Stimulated activated naive B cell treated with anti-CD40 and anti-IgM and Interleukin-4, amounts not matched to agents 10 μg/mL and 1 μg/mL and 100 μg/mL, for 72 hours (primary cell): Measurements from ENCODE around the gene POLR2L.
A peak's percentile ranks its signal among the peaks of the same experiment; 100 is the strongest.

Experiments
- ATAC-seq, 2 donors: fragments of 150-1000 bp; cut with Tn5 transposase; replicated peaks; 2 replicates each; pipeline ENCODE4 v1.10.0; 2021; ENCODE audit warnings: moderate library complexity in 1 of 2
- DNase-seq: peaks from one replicate; pipeline ENCODE4 v3.0.0; 2021
- H3K27ac Mint-ChIP-seq: one replicate; pipeline ENCODE4 v1.8.0; 2022; ENCODE audit warnings: mild to moderate bottlenecking, mixed read lengths
- H3K27me3 Mint-ChIP-seq, 2 donors: one replicate each; pipeline ENCODE4 v1.8.0; 2022; ENCODE audit warnings: mixed read lengths in 2 of 2
- H3K36me3 Mint-ChIP-seq, 2 donors: one replicate each; pipeline ENCODE4 v1.8.0; 2022; ENCODE audit warnings: mixed read lengths in 2 of 2, mild to moderate bottlenecking in 1 of 2
- H3K4me1 Mint-ChIP-seq, 2 donors: one replicate each; pipeline ENCODE4 v1.8.0; 2022; ENCODE audit warnings: mixed read lengths in 2 of 2, mild to moderate bottlenecking in 1 of 2
- H3K4me3 Mint-ChIP-seq, 2 donors: one replicate each; pipeline ENCODE4 v1.8.0; 2022; ENCODE audit warnings: mild to moderate bottlenecking in 2 of 2, mixed read lengths in 2 of 2, moderate library complexity in 1 of 2
- H3K9me3 Mint-ChIP-seq, 2 donors: one replicate each; pipeline ENCODE4 v1.8.0; 2022; ENCODE audit warnings: mixed read lengths in 2 of 2, mild to moderate bottlenecking in 1 of 2

POLR2L gene

GRCh38 chr11:854601-855329, 12.4 kb upstream of the POLR2L start:
- ATAC-seq, result no peak
- H3K4me1 Mint-ChIP-seq, result peaks cover 0 to 7% of the 10 kb centered on the region in 2 donors
- H3K9me3 Mint-ChIP-seq, result no peaks in the 10 kb centered on the region
- H3K27ac Mint-ChIP-seq, result no peak overlapping the region
- no peaks in the 10 kb centered on the region for H3K36me3 Mint-ChIP-seq
- peaks cover 0 to 9% of the 10 kb centered on the region in 2 donors for H3K27me3 Mint-ChIP-seq
- no peak for DNase-seq
- H3K4me3 Mint-ChIP-seq, result no peak overlapping the region

- Mint-ChIP-seq H3K9me3 (no peaks in the 10 kb centered on the region), H3K4me1 (peaks cover 4 to 5% of the 10 kb centered on the region in 2 donors), H3K36me3 (no peaks in the 10 kb centered on the region), H3K4me3 (no peak overlapping the region), H3K27me3 (peaks cover 0 to 14% of the 10 kb centered on the region in 2 donors), H3K27ac (no peak overlapping the region)
- no peak for ATAC-seq
- DNase-seq, result no peak
Observed at GRCh38 chr11:853682-854448, 11.5 kb upstream of the POLR2L start.

GRCh38 chr11:852762-853161, 10.4 kb upstream of the POLR2L start:
- H3K36me3 Mint-ChIP-seq, result no peaks in the 10 kb centered on the region
- no peak for DNase-seq
- H3K9me3 Mint-ChIP-seq, result no peaks in the 10 kb centered on the region
- peaks cover 0 to 20% of the 10 kb centered on the region in 2 donors for H3K27me3 Mint-ChIP-seq
- H3K4me3 Mint-ChIP-seq, result no peak overlapping the region
- no peak for ATAC-seq
- no peak overlapping the region for H3K27ac Mint-ChIP-seq
- H3K4me1 Mint-ChIP-seq, result peaks cover 9 to 14% of the 10 kb centered on the region in 2 donors

GRCh38 chr11:850775-851763, 8.7 kb upstream of the POLR2L start:
- Mint-ChIP-seq H3K4me3 (no peak overlapping the region), H3K27ac (no peak overlapping the region), H3K9me3 (no peaks in the 10 kb centered on the region), H3K27me3 (peaks cover 3 to 20% of the 10 kb centered on the region in 2 donors), H3K36me3 (no peaks in the 10 kb centered on the region), H3K4me1 (peaks cover 5 to 14% of the 10 kb centered on the region in 2 donors)
- no peak for ATAC-seq
- no peak for DNase-seq

DNA sequence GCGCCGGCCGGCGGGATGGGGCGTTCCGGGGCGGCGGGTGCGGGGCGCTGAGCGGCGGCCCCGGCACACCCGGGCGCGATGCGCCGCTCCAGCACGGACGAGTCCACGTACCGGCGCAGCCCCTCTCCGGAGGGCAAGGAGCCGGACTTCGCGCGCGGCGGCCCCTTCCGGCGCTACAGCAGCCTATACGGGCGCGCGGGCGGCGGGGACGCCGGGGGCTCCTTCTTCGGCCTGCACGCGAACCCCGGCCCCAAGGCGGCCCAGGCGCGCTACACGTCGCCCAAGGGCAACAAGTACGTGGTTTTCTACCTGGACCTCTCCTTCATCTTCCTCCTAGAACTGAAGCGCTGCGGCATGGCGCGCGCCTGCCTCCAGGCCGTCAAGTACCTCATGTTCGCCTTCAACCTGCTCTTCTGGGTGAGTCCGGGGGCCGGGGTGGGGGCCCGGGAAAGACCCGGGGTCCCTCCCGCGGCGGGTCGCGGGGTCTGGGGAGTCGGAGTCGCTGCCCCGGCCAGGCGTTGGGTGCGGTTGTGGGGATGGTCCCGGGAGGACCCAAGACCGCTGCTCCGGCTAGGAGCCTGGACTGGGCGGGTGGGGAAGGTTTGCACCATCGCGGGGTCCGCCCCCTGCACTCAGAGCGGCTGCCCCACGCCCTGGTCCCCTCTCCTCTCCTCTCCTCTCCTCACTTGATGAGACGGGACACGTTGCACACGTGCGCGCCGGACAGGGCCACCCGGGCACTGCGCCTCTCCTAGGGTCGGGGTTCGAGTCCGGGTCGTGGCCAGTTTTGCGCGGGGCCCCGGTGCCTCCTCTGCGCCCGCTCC, 7.8 kb upstream of the POLR2L start:
- DNase-seq (no peak), ATAC-seq (peak; percentile 4 to 18)
- Mint-ChIP-seq H3K4me3 (peak overlapping the region; percentile 60), H3K36me3 (no peaks in the 10 kb centered on the region), H3K4me1 (peaks cover 5 to 15% of the 10 kb centered on the region in 2 donors), H3K9me3 (no peaks in the 10 kb centered on the region), H3K27me3 (peaks cover 3 to 20% of the 10 kb centered on the region in 2 donors), H3K27ac (no peak overlapping the region)

- ATAC-seq (peak; percentile 26 to 36), DNase-seq (no peak)
- Mint-ChIP-seq H3K27me3 (peaks cover 3 to 26% of the 10 kb centered on the region in 2 donors), H3K36me3 (no peaks in the 10 kb centered on the region), H3K4me3 (peak overlapping the region; percentile 81 to 84), H3K9me3 (no peaks in the 10 kb centered on the region), H3K27ac (no peak overlapping the region), H3K4me1 (peaks cover 8 to 23% of the 10 kb centered on the region in 2 donors)
Observed at GRCh38 chr11:849104-849824, 6.9 kb upstream of the POLR2L start.

GRCh38 chr11:848380-848931, 6.1 kb upstream of the POLR2L start:
- H3K27me3 Mint-ChIP-seq, result peaks cover 8 to 32% of the 10 kb centered on the region in 2 donors
- H3K27ac Mint-ChIP-seq, result peak overlapping the region; percentile 25
- peaks cover 0 to under 1% of the 10 kb centered on the region in 2 donors for H3K36me3 Mint-ChIP-seq
- no peaks in the 10 kb centered on the region for H3K9me3 Mint-ChIP-seq
- ATAC-seq (peak; percentile 67), DNase-seq (no peak)
- H3K4me3 Mint-ChIP-seq, result peak overlapping the region; percentile 10 to 84
- H3K4me1 Mint-ChIP-seq, result peaks cover 13 to 31% of the 10 kb centered on the region in 2 donors

- Mint-ChIP-seq H3K36me3 (peaks cover 0 to 2% of the 10 kb centered on the region in 2 donors), H3K4me3 (no peak overlapping the region), H3K27me3 (peaks cover 10 to 35% of the 10 kb centered on the region in 2 donors), H3K4me1 (peaks cover 15 to 34% of the 10 kb centered on the region in 2 donors), H3K27ac (no peak overlapping the region), H3K9me3 (no peaks in the 10 kb centered on the region)
- DNase-seq (no peak), ATAC-seq (no peak)
Observed at GRCh38 chr11:847876-848275, 5.5 kb upstream of the POLR2L start.

DNA sequence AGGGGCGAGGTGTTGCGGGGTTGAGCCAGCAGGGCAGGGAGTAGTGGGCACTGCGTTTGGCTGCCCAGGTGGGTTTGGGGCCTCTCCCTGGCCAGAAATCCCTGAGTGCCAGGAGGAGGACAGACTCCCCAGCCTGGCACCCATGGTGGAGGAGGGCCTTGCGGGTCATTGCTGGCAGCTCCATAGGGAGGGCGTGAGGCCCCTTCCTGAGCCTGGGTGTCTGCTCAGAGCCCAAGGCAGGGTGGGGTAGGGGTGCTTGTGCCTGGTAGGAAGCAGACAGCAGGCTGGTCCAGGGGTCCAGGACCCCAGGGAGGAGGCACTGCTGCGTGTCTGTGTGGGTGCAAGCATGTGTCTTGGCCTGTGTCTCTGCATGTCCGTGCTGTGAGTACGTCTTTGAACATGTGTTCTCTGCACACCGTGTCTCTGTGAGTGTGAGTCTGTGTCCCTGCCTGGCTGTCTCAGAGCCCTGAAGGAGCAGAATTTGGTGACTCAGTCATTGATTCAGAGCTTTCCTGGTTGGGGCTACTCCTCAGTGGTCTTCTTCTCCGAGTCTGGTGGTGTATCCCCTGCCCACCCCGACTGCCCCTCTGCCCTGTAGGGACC, 4.3 kb upstream of the POLR2L start:
- H3K4me3 Mint-ChIP-seq, result no peak overlapping the region

GRCh38 chr11:845872-846495, 3.7 kb upstream of the POLR2L start:
- no peaks in the 10 kb centered on the region for H3K9me3 Mint-ChIP-seq
- H3K27me3 Mint-ChIP-seq, result peaks cover 10 to 29% of the 10 kb centered on the region in 2 donors
- H3K4me3 Mint-ChIP-seq, result no peak overlapping the region
- DNase-seq, result no peak
- no peak for ATAC-seq
- H3K27ac Mint-ChIP-seq, result no peak overlapping the region
- H3K36me3 Mint-ChIP-seq, result peaks cover 4% of the 10 kb centered on the region in 2 donors
- H3K4me1 Mint-ChIP-seq, result peaks cover 20 to 39% of the 10 kb centered on the region in 2 donors

More for the DNA sequence above, 4.3 kb upstream of the POLR2L start:
- Mint-ChIP-seq H3K27ac (no peak overlapping the region), H3K9me3 (no peaks in the 10 kb centered on the region), H3K36me3 (peaks cover 0 to 2% of the 10 kb centered on the region in 2 donors), H3K4me1 (peaks cover 15 to 34% of the 10 kb centered on the region in 2 donors), H3K27me3 (peaks cover 10 to 35% of the 10 kb centered on the region in 2 donors)
- no peak for DNase-seq
- no peak for ATAC-seq

DNA sequence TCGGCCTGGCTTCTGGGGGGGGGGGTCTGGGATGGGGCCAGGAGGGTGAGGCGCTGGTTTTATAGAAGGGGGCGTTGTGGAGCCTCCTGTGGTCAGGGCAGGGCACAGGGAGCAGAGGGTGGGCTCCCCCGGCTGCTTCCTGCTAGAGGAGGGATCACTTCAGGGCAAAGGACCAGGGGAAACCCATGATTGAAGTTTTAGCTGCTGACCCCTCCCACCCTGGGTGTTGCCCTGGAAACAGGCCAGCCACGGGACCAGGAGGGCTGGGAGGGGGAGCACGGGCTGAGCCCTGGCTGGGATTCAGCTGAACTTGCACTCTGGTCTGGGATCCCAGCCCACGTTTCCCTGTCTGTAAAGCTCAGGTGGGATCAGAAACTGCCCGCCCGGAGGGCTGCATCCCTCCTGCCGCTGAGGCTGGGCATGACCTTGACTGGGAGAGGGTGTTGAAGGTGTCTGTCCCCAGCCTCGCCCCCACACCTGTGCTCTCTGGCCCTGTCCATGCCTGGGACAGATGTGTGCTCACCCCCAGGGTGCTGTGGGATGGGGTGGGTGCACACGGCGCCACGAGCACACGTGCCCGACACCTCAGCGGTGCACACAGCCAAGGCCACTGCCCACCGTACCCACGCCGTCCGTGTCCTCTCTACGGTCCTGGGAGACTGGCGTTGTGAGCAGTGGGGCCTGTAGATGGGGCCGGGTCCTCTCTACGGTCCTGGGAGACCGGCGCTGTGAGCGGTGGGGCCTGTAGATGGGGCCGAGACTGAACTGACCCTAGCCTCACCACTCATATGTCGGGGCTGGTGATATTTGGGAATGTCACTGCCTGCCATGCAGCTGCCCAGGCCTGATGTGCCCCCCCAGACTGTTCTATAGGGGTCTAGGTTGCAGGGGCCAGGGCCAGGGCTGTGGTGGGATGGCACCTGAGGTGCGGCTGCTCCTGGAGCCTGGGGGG, 2.6 kb upstream of the POLR2L start:
- Mint-ChIP-seq H3K36me3 (peaks cover 13% of the 10 kb centered on the region in 2 donors), H3K27ac (no peak overlapping the region), H3K9me3 (no peaks in the 10 kb centered on the region), H3K4me1 (peaks cover 29 to 50% of the 10 kb centered on the region in 2 donors), H3K27me3 (peaks cover 10 to 26% of the 10 kb centered on the region in 2 donors), H3K4me3 (no peak overlapping the region)
- ATAC-seq, result no peak
- DNase-seq, result no peak
